GM12878 (cell line): Measurements from ENCODE around the gene KYAT1. TPM values are rescaled to one million over a fixed set of nuclear protein-coding genes. Genes with fewer than 3 reads are reported as not detected.

Experiments
- ATAC-seq: fragments of 200-7000 bp; cut with Tn5 transposase; 3 replicates; pipeline ENCODE4 v1.9.1; 2020; ENCODE audit warnings: mild to moderate bottlenecking, moderate library complexity
- BruUV-seq: library from RNA; stranded (reverse); fragments of 400-500 nt; replicated peaks from 2 replicates; lab custom pipeline; 2021; lab: Mats Ljungman, UMichigan
- CTCF ChIA-PET: fragments of 300-600 bp; sonication (Branson Sonifier 250); formaldehyde crosslinking; extraction: SDS; loops from one replicate; lab custom pipeline; 2021; ENCODE audit warnings: inconsistent platforms; lab: Yijun Ruan, JAX
- POLR2A ChIA-PET: fragments of 350-600 bp; formaldehyde crosslinking; extraction: SDS; loops from one replicate; lab custom pipeline; 2021; ENCODE audit warnings: inconsistent platforms; lab: Charles Lee
- RAD21 ChIA-PET: fragments of 300-600 bp; sonication (Branson Sonifier 250); formaldehyde crosslinking; loops from one replicate; lab custom pipeline; 2023; ENCODE audit warnings: antibody characterized with exemption; ENCODE audit not compliant: unreplicated experiment; lab: Charles Lee
- SMC1A ChIA-PET: fragments of 300-600 bp; sonication (Branson Sonifier 250); formaldehyde crosslinking; loops from one replicate; lab custom pipeline; 2023; ENCODE audit not compliant: unreplicated experiment, uncharacterized antibody; lab: Charles Lee
- DNase-seq: peaks from one replicate; pipeline ENCODE4 v3.0.0-alpha.2; 2011; ENCODE audit warnings: low read depth, low spot score
- FAIRE-seq: peaks from 3 replicates; lab custom pipeline; 2011; peaks lifted over from hg19 to GRCh38; lab: Jason Lieb, UNC
- H2AFZ ChIP-seq: 2 replicates; pipeline ENCODE4 v1.6.0; 2011; ENCODE audit warnings: low read depth, low read length, control low read depth; ENCODE audit not compliant: control insufficient read depth
- H3K27ac ChIP-seq: 2 replicates; pipeline ENCODE4 v1.5.1; 2011; ENCODE audit warnings: control low read depth; ENCODE audit not compliant: control insufficient read depth, insufficient read depth
- H3K27me3 ChIP-seq, 2 experiments: replicated peaks in 1 of 2; 2 replicates each; pipeline versions ENCODE4 v1.6.0 to v1.6.1; 2011; ENCODE audit warnings: low read length in 1 of 2; ENCODE audit not compliant: control insufficient read depth in 2 of 2, insufficient read depth in 2 of 2
- H3K36me3 ChIP-seq, 2 experiments: 2 replicates each; pipeline ENCODE4 v1.5.1; 2011; ENCODE audit warnings: low read length in 1 of 2; ENCODE audit not compliant: control insufficient read depth in 2 of 2, insufficient read depth in 2 of 2
- H3K4me1 ChIP-seq: 2 replicates; pipeline ENCODE4 v1.6.1; 2011; ENCODE audit warnings: mild to moderate bottlenecking, low read length, moderate library complexity, mixed read lengths; ENCODE audit not compliant: control insufficient read depth, insufficient read depth
- H3K4me2 ChIP-seq: 2 replicates; pipeline ENCODE4 v1.6.0; 2011; ENCODE audit warnings: control low read depth; ENCODE audit not compliant: control insufficient read depth, insufficient read depth
- H3K4me3 ChIP-seq: fragments of 200-600 bp; sonication (generic); 2 replicates; pipeline ENCODE4 v1.5.1; 2016
- H3K79me2 ChIP-seq: 2 replicates; pipeline ENCODE4 v1.6.0; 2011; ENCODE audit warnings: low read length; ENCODE audit not compliant: control insufficient read depth, insufficient read depth
- H3K9ac ChIP-seq: 2 replicates; pipeline ENCODE4 v1.8.0; 2011; ENCODE audit warnings: low read length, control low read depth, mixed read lengths; ENCODE audit not compliant: control insufficient read depth, insufficient read depth
- H3K9me3 ChIP-seq: replicated peaks from 3 replicates; pipeline ENCODE4 v1.5.1; 2011; ENCODE audit warnings: mild to moderate bottlenecking, low read length; ENCODE audit not compliant: control insufficient read depth, insufficient read depth
- H4K20me1 ChIP-seq: 2 replicates; pipeline ENCODE4 v1.6.0; 2011; ENCODE audit not compliant: control insufficient read depth, insufficient read depth
- ASH2L ChIP-seq: fragments of 300-600, 200-600 bp; sonication (generic); IDR thresholded peaks from 2 replicates; pipeline ENCODE4 v1.6.1; 2017; ENCODE audit warnings: low read depth, mild to moderate bottlenecking, borderline replicate concordance
- BCL11A ChIP-seq: IDR thresholded peaks from 2 replicates; pipeline ENCODE4 v1.6.1; 2011; ENCODE audit warnings: low read depth, low read length
- CEBPB ChIP-seq, 2 experiments: fragments of 150-350 bp in 1 of 2; IDR thresholded peaks; 2 replicates each; pipeline ENCODE4 v1.6.1; 2012 to 2014; ENCODE audit warnings: low read depth in 2 of 2, low read length in 2 of 2, borderline replicate concordance in 1 of 2, inconsistent platforms in 1 of 2
- FOXK2 ChIP-seq: fragments of 450-650 bp; IDR thresholded peaks from 2 replicates; pipeline ENCODE4 v1.6.1; 2017; ENCODE audit warnings: mild to moderate bottlenecking, moderate library complexity
- MAX ChIP-seq: IDR thresholded peaks from 2 replicates; pipeline ENCODE4 v1.6.1; 2012; ENCODE audit warnings: low read depth, low read length, improper control_type of control experiment
- MXI1 ChIP-seq: fragments of 150-350 bp; IDR thresholded peaks from 2 replicates; pipeline ENCODE4 v1.6.1; 2011; ENCODE audit warnings: low read depth, mild to moderate bottlenecking, inconsistent platforms, low read length, improper control_type of control experiment
- NR2C2 ChIP-seq: IDR thresholded peaks from 2 replicates; pipeline ENCODE4 v1.6.1; 2011; ENCODE audit warnings: borderline replicate concordance, low read depth; ENCODE audit not compliant: control insufficient read depth, insufficient read length
- REST ChIP-seq: IDR thresholded peaks from 2 replicates; pipeline ENCODE4 v1.6.1; 2012; ENCODE audit warnings: mild to moderate bottlenecking, low read depth, low read length
- USF1 ChIP-seq: IDR thresholded peaks from 2 replicates; pipeline ENCODE4 v1.6.1; 2011; ENCODE audit warnings: borderline replicate concordance, low read depth, mild to moderate bottlenecking, moderate library complexity, mixed read lengths, low read length; ENCODE audit not compliant: insufficient read depth; ENCODE audit errors: extremely low read length
- ZNF274 ChIP-seq: IDR thresholded peaks from one replicate; pipeline ENCODE4 v1.8.0; 2011; ENCODE audit not compliant: insufficient read length, insufficient read depth
- WGBS: methylation state at CpG from one replicate; pipeline ENCODE4 v1.1.6; 2016; ENCODE audit warnings: low lambda C conversion rate; ENCODE audit not compliant: insufficient replicate concordance, insufficient coverage; ENCODE audit errors: missing lambda C conversion rate; 5-methylcytosine and 5-hydroxymethylcytosine counted together
- in situ Hi-C: fragments of 300-500 bp; cut with MboI; formaldehyde crosslinking; loops from 9 replicates; pipeline ENCODE4 v1.14.3; 2018; ENCODE audit warnings: mixed read lengths
- intact Hi-C: fragments of 100-400 bp; cut with micrococcal nuclease; formaldehyde crosslinking; loops from one replicate; pipeline ENCODE4 v1.14.2; 2022; ENCODE audit not compliant: unreplicated experiment
- polyA plus RNA-seq, 11 experiments: library from polyadenylated mRNA; depleted of rRNA in 4 of 11; unstranded in 6 of 11; stranded (reverse) in 5 of 11; fragments of >200 nt; fragmentation: Nextera tagmentation in 4 of 11; fragmentation: Illumina TruSeq in 1 of 11; extraction: Ambion mirVana in 4 of 11; extraction: Trizol in 1 of 11; gene quantifications; 1 replicate in 1 of 11; 2 replicates in 10 of 11; pipeline versions ENCODE4 v1.2.1 to v1.2.3, GENCODE V29; 2011 to 2016; ENCODE audit warnings: inconsistent platforms in 2 of 11, missing spikeins in 2 of 11, low read depth in 1 of 11
- total RNA-seq, 4 experiments: library from RNA; depleted of rRNA in 3 of 4; stranded (reverse); fragments of >200 nt in 3 of 4; fragmentation: Illumina TruSeq in 1 of 4; extraction: Trizol in 1 of 4; gene quantifications; 2 replicates each; pipeline versions ENCODE4 v1.2.1 to v1.2.3, GENCODE V29; 2013 to 2021

Gene KYAT1
- total and polyA plus RNA-seq, 10 of the 15 experiments (the other 5 are each of a cell fraction or from before 2014, with no cell fraction given) = 5.8 to 15.7 (median 11.4) TPM

GRCh38 chr9:128903079-128903461, 21.3 kb upstream of the KYAT1 start:
- no peak overlapping the region for H3K9ac ChIP-seq
- ChIA-PET POLR2A (interaction anchor here (0.6 kb wide), 1 partner anchor 232 kb away, joined by 7 read pairs; no protein-coding TSS in a partner anchor), RAD21 (no interaction called here), SMC1A (interaction anchor here (0.5 to 0.6 kb wide), 2 partner anchors 225 to 299 kb away, joined by 3 read pairs; no protein-coding TSS in a partner anchor), CTCF (interaction anchor here (1.0 to 1.1 kb wide), 2 partner anchors 24 to 483 kb away, joined by 3 read pairs; no protein-coding TSS in a partner anchor)
- in situ Hi-C loops (no loop called here), intact Hi-C loops (no loop called here)
- no TSS peak for BruUV-seq
- no peak; the same call in 2 of the 3 replicates for ATAC-seq
- peaks cover 5 to 13% of the 10 kb centered on the region in 2 experiments; a peak in 3 of 4 replicates for H3K36me3 ChIP-seq
- no CpG with 5 or more reads among the region's 2 CpGs for WGBS
- no peaks in the 10 kb centered on the region for H4K20me1 ChIP-seq
- H3K4me1 ChIP-seq = peaks cover 31% of the 10 kb centered on the region
- no peak overlapping the region for H3K4me2 ChIP-seq
- peak overlapping the region; percentile 57 for H3K27ac ChIP-seq
- TF ChIP-seq ASH2L (no peak), USF1 (no peak)
- no peaks in the 10 kb centered on the region for H3K79me2 ChIP-seq
- no peak for FAIRE-seq
- no peaks in the 10 kb centered on the region for H3K27me3 ChIP-seq
- H3K9me3 ChIP-seq = no peaks in the 10 kb centered on the region
- no peak overlapping the region for H3K4me3 ChIP-seq
- no peak overlapping the region for H2AFZ ChIP-seq
- no peak for DNase-seq

- ATAC-seq (peak; percentile 96), FAIRE-seq (peak; percentile 99), DNase-seq (no peak)
- no peak overlapping the region for H3K4me3 ChIP-seq
- no peaks in the 10 kb centered on the region for H3K79me2 ChIP-seq
- intact Hi-C loops = no loop called here
- H3K4me2 ChIP-seq = peak overlapping the region; percentile 69
- peak overlapping the region; percentile 31 for H2AFZ ChIP-seq
- H4K20me1 ChIP-seq = no peaks in the 10 kb centered on the region
- H3K9ac ChIP-seq = peak overlapping the region; percentile 20; the same call in 1 of the 2 replicates
- peaks cover 0 to 10% of the 10 kb centered on the region in 2 experiments; a peak in 3 of 4 replicates for H3K36me3 ChIP-seq
- H3K9me3 ChIP-seq = no peaks in the 10 kb centered on the region
- POLR2A ChIA-PET = interaction anchor here (0.6 kb wide), 1 partner anchor 231 kb away, joined by 7 read pairs; no protein-coding TSS in a partner anchor
- RAD21 ChIA-PET = no interaction called here
- H3K27ac ChIP-seq = peak overlapping the region; percentile 71
- in situ Hi-C loops = no loop called here
- BruUV-seq = no TSS peak
- SMC1A ChIA-PET = interaction anchor here (0.5 kb wide), 1 partner anchor 225 kb away, joined by 3 read pairs; no protein-coding TSS in a partner anchor
- CTCF ChIA-PET = interaction anchor here (0.6 to 1.1 kb wide), 4 partner anchors 21 to 483 kb away, joined by 3 to 4 read pairs (median 3); partner anchors contain the start of gene KYAT1
- no peaks in the 10 kb centered on the region for H3K27me3 ChIP-seq
- 26% methylated on average over 23 of the region's 23 CpGs for WGBS
- H3K4me1 ChIP-seq = peaks cover 31% of the 10 kb centered on the region
- TF ChIP-seq FOXK2 (peak; percentile 54; the same call in 1 of the 2 replicates), MXI1 (peak; percentile 75), ZNF274 (no peak), CEBPB (IDR thresholded peaks at IDR 0.05; ENCODE audit: borderline replicate concordance in 1 of 2, low read depth in 2 of 2, low read length in 2 of 2) (no peak), NR2C2 (no peak), MAX (peak; percentile 84), REST (no peak), BCL11A (no peak)
Observed at GRCh38 chr9:128902351-128903078, 20.8 kb upstream of the KYAT1 start.
